ENCODE measurements around the gene ANTXR2. TPM values are rescaled to one million over a fixed set of nuclear protein-coding genes. Genes with fewer than 3 reads are reported as not detected.

Gene ANTXR2
- total and polyA plus RNA-seq, 2 of the 8 experiments (the other 6 are each of a cell fraction or from before 2014, with no cell fraction given): 1.1 to 7.5 TPM

GRCh38 chr4:79979785-79980437 is 93.1 kb downstream of the ANTXR2 start (continued):
- TF ChIP-seq ZNF274 (IDR thresholded peaks at IDR 0.05; ENCODE audit: borderline replicate concordance, extremely low read depth, low read length) (no peak), RAD21 (IDR thresholded peaks at IDR 0.05 in 1 of 2, conservative IDR thresholded peaks at IDR 0.05 in 1 of 2; ENCODE audit: low read depth in 2 of 2, low read length in 2 of 2) (no peak), SAP30 (IDR thresholded peaks at IDR 0.05; ENCODE audit: insufficient read depth, insufficient replicate concordance, low read length) (no peak), MAFK (IDR thresholded peaks at IDR 0.05; ENCODE audit: low read depth, low read length) (no peak), POLR2A (IDR thresholded peaks at IDR 0.05; ENCODE audit: control extremely low read depth in 1 of 2, low read depth in 2 of 2, low read length in 2 of 2) (no peak), TBP (IDR thresholded peaks at IDR 0.05; ENCODE audit: low read depth, low read length) (no peak), CTBP2 (IDR thresholded peaks at IDR 0.05; ENCODE audit: borderline replicate concordance, insufficient read depth, insufficient read length, low read length) (no peak), KDM4A (IDR thresholded peaks at IDR 0.05; ENCODE audit: low read depth, low read length, severe bottlenecking) (no peak), YY1 (IDR thresholded peaks at IDR 0.05; ENCODE audit: low read depth, low read length) (no peak), SIN3A (conservative IDR thresholded peaks at IDR 0.05 in 1 of 2, IDR thresholded peaks at IDR 0.05 in 1 of 2; ENCODE audit: low read depth in 1 of 2, low read length in 2 of 2) (no peak)

Data from H1 (cell line).